GM12801 (cell line): ENCODE data around the gene SLC7A4.

Experiments used
- CTCF ChIP-seq: IDR thresholded peaks from one replicate; pipeline ENCODE4 v1.5.1; 2011; ENCODE audit warnings: control low read depth; ENCODE audit not compliant: insufficient read length; ENCODE audit errors: extremely low read depth

Gene SLC7A4

GRCh38 chr22:21054046-21054713, 21.8 kb upstream of the SLC7A4 start:
- no peak for TF ChIP-seq CTCF

GRCh38 chr22:21052715-21053459, 20.5 kb upstream of the SLC7A4 start:
- TF ChIP-seq CTCF, result no peak

- no peak for TF ChIP-seq CTCF
These were observed 19.6 kb upstream of the SLC7A4 start for GRCh38 chr22:21051831-21052400.

- TF ChIP-seq CTCF, result no peak
These were observed 18.9 kb upstream of the SLC7A4 start for GRCh38 chr22:21051145-21051830.

- TF ChIP-seq CTCF, result no peak
These were observed 15.4 kb upstream of the SLC7A4 start for GRCh38 chr22:21047730-21048129.

- no peak for TF ChIP-seq CTCF
These were observed 14.8 kb upstream of the SLC7A4 start for GRCh38 chr22:21047035-21047661.
